ENCODE data around the gene CRYZ. TPM values are rescaled to one million over a fixed set of nuclear protein-coding genes. Genes with fewer than 3 reads are reported as not detected.

Gene CRYZ
- total and polyA plus RNA-seq, 8 donors, result 39.5 to 78.6 (median 61.8) TPM

DNA sequence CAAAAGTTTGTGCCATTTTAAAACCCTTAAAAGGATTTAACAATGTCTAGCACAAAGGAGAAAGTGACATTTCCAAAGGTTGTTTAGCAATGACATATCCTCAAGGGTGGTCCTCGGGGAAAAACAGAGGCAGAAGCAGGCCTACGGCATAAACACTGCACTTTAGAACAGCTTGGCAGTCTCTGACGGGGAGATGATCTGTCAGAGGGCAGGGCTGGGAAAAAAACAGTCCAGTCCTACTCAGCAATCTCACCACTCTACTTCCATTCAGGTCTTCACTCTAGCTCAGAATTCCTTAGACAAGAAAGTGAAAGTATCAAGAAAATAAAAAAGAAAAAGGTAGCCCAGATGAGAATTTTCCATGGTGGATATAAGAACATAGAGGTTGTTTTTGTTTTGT, 4.1 kb downstream of the CRYZ start:
- H3K9me3 ChIP-seq, result peaks cover 0 to 12% of the 10 kb centered on the region in 2 donors
- no peak overlapping the region for H3K27ac ChIP-seq
- peaks cover 0 to 16% of the 10 kb centered on the region in 2 donors for H3K36me3 ChIP-seq
- TF ChIP-seq, protein P1, sequence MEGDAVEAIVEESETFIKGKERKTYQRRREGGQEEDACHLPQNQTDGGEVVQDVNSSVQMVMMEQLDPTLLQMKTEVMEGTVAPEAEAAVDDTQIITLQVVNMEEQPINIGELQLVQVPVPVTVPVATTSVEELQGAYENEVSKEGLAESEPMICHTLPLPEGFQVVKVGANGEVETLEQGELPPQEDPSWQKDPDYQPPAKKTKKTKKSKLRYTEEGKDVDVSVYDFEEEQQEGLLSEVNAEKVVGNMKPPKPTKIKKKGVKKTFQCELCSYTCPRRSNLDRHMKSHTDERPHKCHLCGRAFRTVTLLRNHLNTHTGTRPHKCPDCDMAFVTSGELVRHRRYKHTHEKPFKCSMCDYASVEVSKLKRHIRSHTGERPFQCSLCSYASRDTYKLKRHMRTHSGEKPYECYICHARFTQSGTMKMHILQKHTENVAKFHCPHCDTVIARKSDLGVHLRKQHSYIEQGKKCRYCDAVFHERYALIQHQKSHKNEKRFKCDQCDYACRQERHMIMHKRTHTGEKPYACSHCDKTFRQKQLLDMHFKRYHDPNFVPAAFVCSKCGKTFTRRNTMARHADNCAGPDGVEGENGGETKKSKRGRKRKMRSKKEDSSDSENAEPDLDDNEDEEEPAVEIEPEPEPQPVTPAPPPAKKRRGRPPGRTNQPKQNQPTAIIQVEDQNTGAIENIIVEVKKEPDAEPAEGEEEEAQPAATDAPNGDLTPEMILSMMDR (IDR thresholded peaks at IDR 0.05), result no peak
- no peaks in the 10 kb centered on the region for H3K27me3 ChIP-seq
- intact Hi-C loops (cut with DNase I), result no loop called here
- peaks cover 0 to 5% of the 10 kb centered on the region in 2 donors for H3K4me1 ChIP-seq
- DNase-seq, result no peak
- H3K4me3 ChIP-seq, result no peak overlapping the region
- ATAC-seq, result no peak

DNA sequence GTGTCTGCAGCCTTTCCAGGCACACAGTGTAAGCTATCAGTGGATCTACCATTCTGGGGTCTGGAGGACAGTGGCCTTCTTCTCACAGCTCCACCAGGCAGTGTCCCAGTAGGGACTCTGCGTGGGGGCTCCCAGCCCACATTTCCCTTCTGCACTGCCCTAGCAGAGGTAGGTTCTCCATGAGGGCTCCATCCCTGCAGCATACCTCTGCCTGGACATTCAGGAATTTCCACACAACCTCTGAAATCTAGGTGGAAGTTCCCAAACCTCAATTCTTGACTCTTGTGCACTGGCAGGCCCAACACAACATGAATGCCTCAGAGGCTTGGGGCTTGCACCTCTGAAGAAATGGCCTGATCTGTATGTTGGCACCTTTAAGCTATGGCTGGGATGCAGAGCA, 6.8 kb downstream of the CRYZ start:
- no peak overlapping the region for H3K4me3 ChIP-seq
- H3K36me3 ChIP-seq, result peaks cover 0 to 41% of the 10 kb centered on the region in 2 donors
- H3K27me3 ChIP-seq, result no peaks in the 10 kb centered on the region
- TF ChIP-seq, protein P1 (IDR thresholded peaks at IDR 0.05), result no peak
- peaks cover 0 to 5% of the 10 kb centered on the region in 2 donors for H3K4me1 ChIP-seq
- intact Hi-C loops (cut with DNase I), result no loop called here
- DNase-seq, result no peak
- H3K9me3 ChIP-seq, result peaks cover 0 to 12% of the 10 kb centered on the region in 2 donors
- H3K27ac ChIP-seq, result no peak overlapping the region
- no peak for ATAC-seq

DNA sequence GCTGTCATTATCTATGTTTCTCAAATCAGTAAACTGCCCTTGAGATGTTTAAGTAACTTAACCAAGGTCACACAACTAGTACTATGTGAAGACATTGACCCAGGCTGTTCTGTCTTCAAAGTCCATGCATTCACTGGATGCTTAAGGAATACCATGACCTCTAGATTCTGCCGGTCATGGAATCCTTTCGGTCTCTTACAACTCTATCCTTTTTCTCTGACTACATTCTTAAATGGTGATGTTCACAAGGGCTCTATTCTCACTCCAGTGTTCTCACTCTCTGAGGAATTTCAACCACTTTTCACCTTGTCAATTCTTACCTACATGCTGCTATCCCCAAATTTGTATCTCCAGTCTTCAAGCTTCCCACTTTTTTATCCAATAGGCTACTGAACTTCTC, 15.2 kb downstream of the CRYZ start:
- no peak for ATAC-seq

DNA sequence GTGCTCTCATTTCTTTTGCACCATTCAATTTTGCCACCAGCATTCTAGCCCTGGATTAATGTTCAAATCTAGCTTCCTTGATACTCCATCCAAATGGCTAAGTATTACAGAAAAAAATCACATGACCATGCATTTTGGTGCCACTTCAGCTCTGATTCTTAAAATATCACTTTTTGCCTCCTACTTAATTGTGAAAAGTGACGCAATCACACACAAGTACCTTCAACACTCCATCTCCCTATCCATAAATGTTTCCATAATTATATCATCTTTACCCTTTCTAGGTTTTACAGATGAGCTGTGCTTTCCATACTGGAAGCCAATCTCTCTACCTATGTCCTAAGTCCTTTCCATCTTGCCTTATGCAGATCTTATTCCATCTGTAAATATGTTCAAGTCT, 16.0 kb downstream of the CRYZ start:
- intact Hi-C loops (cut with DNase I), result no loop called here
- H3K27ac ChIP-seq, result no peak overlapping the region
- TF ChIP-seq, protein P1 (IDR thresholded peaks at IDR 0.05), result no peak
- H3K36me3 ChIP-seq, result peaks cover 0 to 52% of the 10 kb centered on the region in 2 donors
- ATAC-seq (no peak), DNase-seq (no peak)
- H3K9me3 ChIP-seq, result no peaks in the 10 kb centered on the region
- no peaks in the 10 kb centered on the region for H3K4me1 ChIP-seq
- no peaks in the 10 kb centered on the region for H3K27me3 ChIP-seq
- H3K4me3 ChIP-seq, result no peak overlapping the region

More for the DNA sequence above, 15.2 kb downstream of the CRYZ start:
- Histone ChIP-seq H3K9me3 (no peaks in the 10 kb centered on the region), H3K36me3 (peaks cover 0 to 60% of the 10 kb centered on the region in 2 donors), H3K27ac (no peak overlapping the region), H3K27me3 (no peaks in the 10 kb centered on the region), H3K4me1 (no peaks in the 10 kb centered on the region), H3K4me3 (no peak overlapping the region)
- intact Hi-C loops (cut with DNase I), result no loop called here
- TF ChIP-seq, protein P1 (IDR thresholded peaks at IDR 0.05), result no peak
- no peak for DNase-seq

DNA sequence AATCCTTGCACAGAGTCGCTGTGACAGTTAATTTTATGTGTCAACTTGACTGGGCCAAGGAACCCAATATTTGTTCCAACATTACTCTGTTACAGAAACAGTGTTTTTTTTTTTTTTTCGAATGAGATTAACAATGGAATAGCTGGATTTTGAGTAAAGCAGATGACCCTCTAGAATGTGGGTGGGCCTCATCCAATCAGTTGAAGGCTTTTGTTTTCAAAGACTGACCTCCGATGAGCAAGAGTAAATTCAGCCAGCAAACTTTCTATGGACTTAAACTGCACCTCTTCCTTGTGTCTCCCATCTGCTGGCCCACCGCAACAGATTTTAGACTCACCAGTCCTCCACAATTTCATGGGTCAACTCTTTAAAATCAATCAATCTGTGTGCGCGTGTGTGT, 17.0 kb downstream of the CRYZ start:
- ATAC-seq, result no peak
- H3K4me1 ChIP-seq, result no peaks in the 10 kb centered on the region
- DNase-seq, result no peak
- no peaks in the 10 kb centered on the region for H3K9me3 ChIP-seq
- TF ChIP-seq, protein P1 (IDR thresholded peaks at IDR 0.05), result no peak
- H3K27me3 ChIP-seq, result no peaks in the 10 kb centered on the region
- H3K4me3 ChIP-seq, result no peak overlapping the region
- intact Hi-C loops (cut with DNase I), result no loop called here
- peaks cover 0 to 54% of the 10 kb centered on the region in 2 donors for H3K36me3 ChIP-seq
- H3K27ac ChIP-seq, result no peak overlapping the region

All from left lung (tissue), 10 donors.